Fibroblast of lung (primary cell): ENCODE data around the gene ZNF565.
"Not testable (repeated sequence)": the region's sequence is repeated elsewhere in the genome, so short reads cannot be mapped to it uniquely, and the experiment has no call there.

Source experiments
- CTCF ChIP-seq, 2 donors: IDR thresholded peaks in 1 of 2; conservative IDR thresholded peaks in 1 of 2; 1 replicate in 1 of 2; 2 replicates in 1 of 2; pipeline ENCODE4 v1.5.1; 2011 to 2012; ENCODE audit warnings: low read length in 2 of 2, control low read depth in 1 of 2, inconsistent platforms in 1 of 2, low read depth in 1 of 2, mild to moderate bottlenecking in 1 of 2
- EZH2 ChIP-seq: IDR thresholded peaks from 2 replicates; pipeline ENCODE4 v1.5.1; 2012; ENCODE audit warnings: low read length, control low read depth, mild to moderate bottlenecking; ENCODE audit errors: missing control alignments

GRCh38 chr19:36134867-36135266 lies 79.6 kb downstream of the ZNF565 start:
- TF ChIP-seq CTCF (conservative IDR thresholded peaks at IDR 0.05 in 1 of 2, IDR thresholded peaks at IDR 0.05 in 1 of 2; ENCODE audit: low read depth in 1 of 2, low read length in 2 of 2); EZH2: not testable (repeated sequence)
